GM18907 (cell line): ENCODE measurements around the gene IFTAP.

Experiments
- ATAC-seq: cut with Tn5 transposase; IDR thresholded peaks from one replicate; pipeline ENCODE4 v1.9.1; 2021; ENCODE audit warnings: mild to moderate bottlenecking, moderate library complexity; ENCODE audit not compliant: unreplicated experiment

IFTAP gene

GRCh38 chr11:36703055-36703404, 108.7 kb downstream of the IFTAP start:
- ATAC-seq: peak; percentile 41
